Spinal cord (tissue), 10 donors: Measurements from ENCODE around the gene VAV2. TPM values are rescaled to one million over a fixed set of nuclear protein-coding genes. Genes with fewer than 3 reads are reported as not detected.

ENCODE experiments used
- DNase-seq, 6 donors: peaks; one replicate each; pipeline versions ENCODE4 v3.0.0 to v3.0.0-alpha.2; 2013 to 2015; ENCODE audit warnings: low spot score in 6 of 6, low read depth in 4 of 6
- H3K27ac ChIP-seq: one replicate; pipeline ENCODE4 v1.5.1; 2013; ENCODE audit warnings: low read depth, low read length, control low read depth
- H3K27me3 ChIP-seq: one replicate; pipeline ENCODE4 v1.6.1; 2013; ENCODE audit warnings: low read length; ENCODE audit not compliant: control insufficient read depth, insufficient read depth
- H3K36me3 ChIP-seq: one replicate; pipeline ENCODE4 v1.6.1; 2013; ENCODE audit warnings: low read length; ENCODE audit not compliant: control insufficient read depth, insufficient read depth
- H3K4me1 ChIP-seq: one replicate; pipeline ENCODE4 v1.6.1; 2013; ENCODE audit warnings: low read length; ENCODE audit not compliant: control insufficient read depth, insufficient read depth
- H3K4me3 ChIP-seq: one replicate; pipeline ENCODE4 v1.5.1; 2013; ENCODE audit warnings: low read depth, low read length, control low read depth
- H3K9me3 ChIP-seq: one replicate; pipeline ENCODE4 v1.6.1; 2013; ENCODE audit warnings: low read length; ENCODE audit not compliant: control insufficient read depth, insufficient read depth
- WGBS: methylation state at CpG from one replicate; pipeline ENCODE4 v1.1.5; 2013; ENCODE audit warnings: missing lambda C conversion rate; ENCODE audit not compliant: insufficient coverage; 5-methylcytosine and 5-hydroxymethylcytosine counted together
- polyA plus RNA-seq, 2 donors: library from polyadenylated mRNA; unstranded; fragments of 120-200 nt; gene quantifications; one replicate each; pipeline ENCODE4 v1.2.1, GENCODE V29; 2013; ENCODE audit not compliant: insufficient read length in 2 of 2
- total RNA-seq, 2 donors: library from RNA; depleted of rRNA in 1 of 2; stranded (reverse); fragments of 120-200 nt in 1 of 2; fragments of >200 nt in 1 of 2; gene quantifications; one replicate each; pipeline versions ENCODE4 v1.2.3 to v1.2.4, GENCODE V29; 2013 to 2014
- donor health status: healthy.

The VAV2 gene
- total and polyA plus RNA-seq, 4 donors, result 18.4 to 48.3 (median 33.1) TPM

- H3K36me3 ChIP-seq, result peaks cover 92% of the 10 kb centered on the region
Measured at GRCh38 chr9:133794016-133794760, 197.9 kb downstream of the VAV2 start.

GRCh38 chr9:133793471-133793870 is 198.7 kb downstream of the VAV2 start:
- no peaks in the 10 kb centered on the region for H3K9me3 ChIP-seq
- no peaks in the 10 kb centered on the region for H3K27me3 ChIP-seq
- no peak overlapping the region for H3K27ac ChIP-seq
- WGBS, result 85% methylated on average over 4 of the region's 13 CpGs
- no peak overlapping the region for H3K4me3 ChIP-seq
- H3K36me3 ChIP-seq, result peaks cover 92% of the 10 kb centered on the region
- DNase-seq, result no peak
- H3K4me1 ChIP-seq, result peaks cover 46% of the 10 kb centered on the region

More at GRCh38 chr9:133794016-133794760, 197.9 kb downstream of the VAV2 start:
- Histone ChIP-seq H3K9me3 (no peaks in the 10 kb centered on the region), H3K4me1 (peaks cover 39% of the 10 kb centered on the region), H3K27me3 (no peaks in the 10 kb centered on the region), H3K27ac (no peak overlapping the region), H3K4me3 (no peak overlapping the region)
- WGBS, result 72% methylated on average over 27 of the region's 27 CpGs
- no peak for DNase-seq

GRCh38 chr9:133792721-133793470 is 199.2 kb downstream of the VAV2 start:
- no peak overlapping the region for H3K27ac ChIP-seq
- peaks cover 92% of the 10 kb centered on the region for H3K36me3 ChIP-seq
- no peaks in the 10 kb centered on the region for H3K27me3 ChIP-seq
- H3K4me1 ChIP-seq, result peaks cover 52% of the 10 kb centered on the region
- H3K9me3 ChIP-seq, result no peaks in the 10 kb centered on the region
- H3K4me3 ChIP-seq, result no peak overlapping the region
- DNase-seq, result peak in 2 of 6 donors; percentile 73 to 81
- 12% methylated on average over 13 of the region's 22 CpGs for WGBS

GRCh38 chr9:133791735-133792649 is 200.1 kb downstream of the VAV2 start:
- WGBS, result 82% methylated on average over 16 of the region's 18 CpGs
- H3K4me1 ChIP-seq, result peaks cover 55% of the 10 kb centered on the region
- H3K27me3 ChIP-seq, result no peaks in the 10 kb centered on the region
- no peak overlapping the region for H3K27ac ChIP-seq
- no peak for DNase-seq
- H3K36me3 ChIP-seq, result peaks cover 92% of the 10 kb centered on the region
- no peaks in the 10 kb centered on the region for H3K9me3 ChIP-seq
- H3K4me3 ChIP-seq, result no peak overlapping the region

GRCh38 chr9:133791069-133791468 is 201.1 kb downstream of the VAV2 start:
- no peak overlapping the region for H3K4me3 ChIP-seq
- H3K27ac ChIP-seq, result no peak overlapping the region
- DNase-seq, result no peak
- no peaks in the 10 kb centered on the region for H3K27me3 ChIP-seq
- peaks cover 63% of the 10 kb centered on the region for H3K4me1 ChIP-seq
- H3K36me3 ChIP-seq, result peaks cover 92% of the 10 kb centered on the region
- WGBS, result 94% methylated on average over 11 of the region's 13 CpGs
- no peaks in the 10 kb centered on the region for H3K9me3 ChIP-seq

GRCh38 chr9:133789778-133790177 is 202.3 kb downstream of the VAV2 start:
- H3K27ac ChIP-seq, result no peak overlapping the region
- WGBS, result 64% methylated on average over 8 of the region's 8 CpGs
- H3K36me3 ChIP-seq, result peaks cover 93% of the 10 kb centered on the region
- no peaks in the 10 kb centered on the region for H3K27me3 ChIP-seq
- DNase-seq, result no peak
- H3K4me3 ChIP-seq, result no peak overlapping the region
- H3K9me3 ChIP-seq, result no peaks in the 10 kb centered on the region
- peaks cover 63% of the 10 kb centered on the region for H3K4me1 ChIP-seq

GRCh38 chr9:133788819-133789717 is 203.1 kb downstream of the VAV2 start:
- peaks cover 93% of the 10 kb centered on the region for H3K36me3 ChIP-seq
- peak overlapping the region; percentile 67 for H3K27ac ChIP-seq

GRCh38 chr9:133788045-133788818 is 203.9 kb downstream of the VAV2 start:
- Histone ChIP-seq H3K27me3 (no peaks in the 10 kb centered on the region), H3K36me3 (peaks cover 95% of the 10 kb centered on the region), H3K27ac (peak overlapping the region; percentile 67), H3K9me3 (no peaks in the 10 kb centered on the region), H3K4me1 (peaks cover 52% of the 10 kb centered on the region), H3K4me3 (no peak overlapping the region)
- no peak for DNase-seq
- WGBS, result 88% methylated on average over 37 of the region's 37 CpGs

More at GRCh38 chr9:133788819-133789717, 203.1 kb downstream of the VAV2 start:
- WGBS, result 38% methylated on average over 30 of the region's 34 CpGs
- Histone ChIP-seq H3K4me3 (no peak overlapping the region), H3K4me1 (peaks cover 58% of the 10 kb centered on the region), H3K9me3 (no peaks in the 10 kb centered on the region), H3K27me3 (no peaks in the 10 kb centered on the region)
- DNase-seq, result peak in 2 of 6 donors; percentile 63 to 87
